HFFc6 (cell line): Measurements from ENCODE around the gene ZBTB21. TPM values are rescaled to one million over a fixed set of nuclear protein-coding genes. Genes with fewer than 3 reads are reported as not detected.

ENCODE experiments used
- DNase-seq: peaks from one replicate; pipeline ENCODE4 v3.0.0-alpha.2; 2018
- H3K27ac Mint-ChIP-seq: 2 replicates; pipeline ENCODE4 v1.8.0; 2020; ENCODE audit warnings: mild to moderate bottlenecking, mixed read lengths
- H3K27me3 Mint-ChIP-seq: 2 replicates; pipeline ENCODE4 v1.8.0; 2021; ENCODE audit warnings: mild to moderate bottlenecking, moderate library complexity, mixed read lengths; ENCODE audit not compliant: insufficient read depth
- H3K36me3 Mint-ChIP-seq: 2 replicates; pipeline ENCODE4 v1.8.0; 2021; ENCODE audit warnings: low read depth, mixed read lengths
- H3K4me1 Mint-ChIP-seq: 2 replicates; pipeline ENCODE4 v1.8.0; 2020; ENCODE audit warnings: low read depth, mixed read lengths
- H3K4me3 Mint-ChIP-seq: 2 replicates; pipeline ENCODE4 v1.8.0; 2020; ENCODE audit warnings: mild to moderate bottlenecking, moderate library complexity, mixed read lengths
- H3K9me3 Mint-ChIP-seq: 2 replicates; pipeline ENCODE4 v1.8.0; 2020; ENCODE audit warnings: mild to moderate bottlenecking, mixed read lengths
- total RNA-seq, 6 experiments: library from RNA; stranded (reverse); fragmentation: NEBNext Ultra II Directional; extraction: Animal tissue kit (Norgen Biotek cat#: 25700); gene quantifications; 2 replicates in 1 of 6; 3 replicates in 5 of 6; pipeline ENCODE4 v1.2.3, GENCODE V29; 2021
- TF ChIP-seq, protein P1 (sequence below): fragments of 200-600 bp; sonication (generic); IDR thresholded peaks from 2 replicates; pipeline ENCODE4 v1.5.0; 2021; ENCODE audit warnings: antibody characterized with exemption, mild to moderate bottlenecking

ZBTB21 gene
- total RNA-seq, 6 experiments from 2014 or later, result 16.6 to 19.5 (median 18.9) TPM

DNA sequence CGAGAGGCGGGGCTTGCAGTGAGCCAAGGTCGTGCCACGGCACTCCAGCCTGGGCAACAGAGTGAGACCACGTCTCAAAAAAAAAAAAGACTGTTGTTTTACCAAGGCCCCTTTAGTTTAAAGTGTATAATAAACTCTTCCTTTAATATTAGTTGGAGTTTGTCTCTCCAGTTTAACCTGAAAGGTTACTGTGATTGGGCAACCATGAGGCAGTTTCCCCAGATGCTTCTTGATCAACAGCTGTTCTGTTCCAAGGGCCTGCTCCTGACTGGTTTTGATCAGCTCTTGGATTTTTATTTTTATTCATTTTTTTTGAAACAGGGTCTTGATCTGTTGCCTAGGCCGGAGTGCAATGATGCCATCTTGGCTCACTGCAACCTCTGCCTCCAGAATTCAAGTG is 38.3 kb downstream of the ZBTB21 start:
- peaks cover 17% of the 10 kb centered on the region for H3K27me3 Mint-ChIP-seq
- DNase-seq, result no peak
- TF ChIP-seq, protein P1, sequence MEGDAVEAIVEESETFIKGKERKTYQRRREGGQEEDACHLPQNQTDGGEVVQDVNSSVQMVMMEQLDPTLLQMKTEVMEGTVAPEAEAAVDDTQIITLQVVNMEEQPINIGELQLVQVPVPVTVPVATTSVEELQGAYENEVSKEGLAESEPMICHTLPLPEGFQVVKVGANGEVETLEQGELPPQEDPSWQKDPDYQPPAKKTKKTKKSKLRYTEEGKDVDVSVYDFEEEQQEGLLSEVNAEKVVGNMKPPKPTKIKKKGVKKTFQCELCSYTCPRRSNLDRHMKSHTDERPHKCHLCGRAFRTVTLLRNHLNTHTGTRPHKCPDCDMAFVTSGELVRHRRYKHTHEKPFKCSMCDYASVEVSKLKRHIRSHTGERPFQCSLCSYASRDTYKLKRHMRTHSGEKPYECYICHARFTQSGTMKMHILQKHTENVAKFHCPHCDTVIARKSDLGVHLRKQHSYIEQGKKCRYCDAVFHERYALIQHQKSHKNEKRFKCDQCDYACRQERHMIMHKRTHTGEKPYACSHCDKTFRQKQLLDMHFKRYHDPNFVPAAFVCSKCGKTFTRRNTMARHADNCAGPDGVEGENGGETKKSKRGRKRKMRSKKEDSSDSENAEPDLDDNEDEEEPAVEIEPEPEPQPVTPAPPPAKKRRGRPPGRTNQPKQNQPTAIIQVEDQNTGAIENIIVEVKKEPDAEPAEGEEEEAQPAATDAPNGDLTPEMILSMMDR, result no peak
- no peak overlapping the region for H3K4me3 Mint-ChIP-seq
- H3K4me1 Mint-ChIP-seq, result peaks cover 6% of the 10 kb centered on the region
- no peaks in the 10 kb centered on the region for H3K9me3 Mint-ChIP-seq
- no peak overlapping the region for H3K27ac Mint-ChIP-seq
- H3K36me3 Mint-ChIP-seq, result no peaks in the 10 kb centered on the region

DNA sequence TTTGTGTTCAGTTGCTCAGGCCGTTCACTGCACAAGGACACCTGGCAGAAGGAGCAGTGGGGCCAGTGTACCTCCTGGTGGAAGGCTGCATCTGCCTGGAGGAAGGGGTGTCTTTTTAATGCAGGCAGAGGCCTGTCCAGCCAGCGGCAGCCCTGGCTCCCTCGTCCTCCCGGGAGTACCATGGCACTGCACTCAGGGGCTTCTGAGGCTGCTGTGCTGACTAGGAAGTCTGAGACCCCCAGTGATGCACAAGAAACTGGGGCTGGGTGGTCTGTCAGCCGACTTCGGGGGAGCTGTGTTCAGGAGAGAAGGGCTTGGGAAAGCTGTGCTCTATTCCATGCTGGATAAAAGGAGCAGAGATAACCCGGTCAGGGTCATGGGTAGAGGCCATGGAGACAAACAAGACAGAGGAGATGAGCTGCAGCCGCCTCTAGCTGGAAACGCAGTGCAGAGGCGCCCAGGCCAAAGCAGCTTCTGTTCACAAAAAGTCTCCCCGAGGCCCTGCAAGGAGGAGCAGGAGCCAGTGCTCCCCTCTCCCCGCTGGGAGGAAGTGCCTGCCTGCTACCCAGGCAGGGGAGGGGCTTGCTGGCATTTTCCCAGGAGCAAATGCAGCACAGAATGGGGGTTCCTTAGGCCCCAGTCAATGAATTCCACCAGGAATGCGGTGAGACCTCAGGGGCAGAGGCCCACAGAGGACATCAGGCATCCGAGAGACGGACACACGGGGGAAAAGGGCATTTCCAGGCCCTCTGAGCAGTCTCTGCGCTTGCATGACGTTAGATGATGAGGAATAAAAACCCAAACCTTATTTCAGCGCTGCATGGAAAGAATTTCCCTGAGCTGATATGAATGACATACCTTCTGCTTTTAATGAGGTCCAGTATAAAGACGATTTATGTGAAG is 39.2 kb downstream of the ZBTB21 start:
- Mint-ChIP-seq H3K4me1 (peaks cover 15% of the 10 kb centered on the region), H3K36me3 (no peaks in the 10 kb centered on the region), H3K4me3 (no peak overlapping the region), H3K27me3 (peaks cover 17% of the 10 kb centered on the region), H3K9me3 (no peaks in the 10 kb centered on the region), H3K27ac (no peak overlapping the region)
- TF ChIP-seq, protein P1, result no peak
- DNase-seq, result no peak

DNA sequence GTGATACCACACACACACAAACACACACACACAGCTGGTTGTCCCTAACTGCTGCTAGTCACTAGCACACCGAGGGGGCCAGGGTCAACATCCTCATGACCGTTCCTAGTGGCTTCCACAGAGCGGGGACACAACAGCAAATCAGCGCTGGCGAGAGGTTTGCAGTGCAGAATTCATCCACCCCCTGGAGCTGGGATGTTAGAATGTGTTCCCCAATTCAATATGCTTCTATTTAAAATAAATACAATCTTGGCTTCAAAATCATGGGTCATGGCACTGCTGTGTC is 40.1 kb downstream of the ZBTB21 start:
- no peaks in the 10 kb centered on the region for H3K9me3 Mint-ChIP-seq
- no peaks in the 10 kb centered on the region for H3K36me3 Mint-ChIP-seq
- peaks cover 25% of the 10 kb centered on the region for H3K4me1 Mint-ChIP-seq
- TF ChIP-seq, protein P1, result no peak
- no peak for DNase-seq
- H3K27ac Mint-ChIP-seq, result no peak overlapping the region
- no peak overlapping the region for H3K4me3 Mint-ChIP-seq
- H3K27me3 Mint-ChIP-seq, result peaks cover 17% of the 10 kb centered on the region

DNA sequence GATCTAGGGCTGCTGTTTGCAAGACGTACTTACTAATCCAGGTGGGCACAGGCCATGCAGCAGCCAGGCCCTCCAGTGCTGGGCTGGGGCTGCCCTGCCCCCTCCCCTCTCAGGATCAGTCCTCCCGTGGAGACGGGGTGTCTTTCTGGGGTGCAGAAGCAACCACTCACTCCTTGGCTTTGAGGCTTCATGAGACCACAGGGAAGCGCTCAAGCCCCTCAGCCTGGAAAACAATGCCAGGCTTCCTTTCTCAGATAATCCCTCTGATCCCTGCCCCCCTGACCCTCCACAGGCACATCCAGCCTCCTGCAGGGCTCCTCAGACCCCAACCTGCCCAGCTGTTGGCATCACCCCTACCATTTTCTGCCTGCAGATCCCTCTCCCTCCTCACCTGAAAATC is 42.5 kb downstream of the ZBTB21 start:
- no peaks in the 10 kb centered on the region for H3K36me3 Mint-ChIP-seq
- no peak overlapping the region for H3K27ac Mint-ChIP-seq
- H3K4me3 Mint-ChIP-seq, result no peak overlapping the region
- no peak for DNase-seq
- peaks cover 26% of the 10 kb centered on the region for H3K27me3 Mint-ChIP-seq
- TF ChIP-seq, protein P1, result no peak
- H3K9me3 Mint-ChIP-seq, result no peaks in the 10 kb centered on the region
- peaks cover 26% of the 10 kb centered on the region for H3K4me1 Mint-ChIP-seq

DNA sequence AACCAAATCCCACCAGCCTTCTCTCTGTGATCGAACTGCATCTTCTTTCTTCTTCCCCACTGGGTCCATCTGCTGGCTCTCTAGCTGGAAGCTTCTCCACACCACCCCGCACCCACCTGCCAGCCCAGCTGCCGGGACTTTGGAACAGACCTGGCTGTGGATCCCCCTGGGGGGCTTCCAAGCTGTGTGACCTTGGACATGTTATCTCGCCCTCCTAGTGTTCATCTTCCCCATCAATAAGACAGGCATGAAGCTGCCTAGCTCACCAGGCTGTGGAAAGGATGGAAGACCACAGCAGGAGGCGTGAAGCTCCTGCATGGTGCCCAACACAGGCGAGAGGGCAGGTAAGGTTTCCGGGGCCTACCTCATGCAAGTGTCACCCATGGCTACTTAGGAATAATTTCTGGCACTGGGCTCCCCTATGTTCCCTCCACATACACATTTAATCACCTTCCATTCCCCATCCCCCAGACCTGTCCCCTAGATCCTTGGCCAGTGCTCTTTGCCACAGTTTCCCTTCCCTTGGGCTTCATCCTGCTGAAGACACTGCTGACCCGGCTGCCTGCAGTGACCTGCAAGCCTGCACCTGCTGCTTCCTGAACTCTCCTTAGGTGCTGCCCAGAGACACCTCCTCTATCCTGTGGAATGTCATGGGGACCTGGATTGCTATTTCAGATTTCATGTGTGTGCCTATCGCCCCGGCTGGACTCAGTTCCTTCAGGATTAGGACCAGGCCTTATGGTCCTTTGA is 43.1 kb downstream of the ZBTB21 start:
- TF ChIP-seq, protein P1, result no peak
- H3K36me3 Mint-ChIP-seq, result no peaks in the 10 kb centered on the region
- H3K27me3 Mint-ChIP-seq, result peaks cover 30% of the 10 kb centered on the region
- H3K27ac Mint-ChIP-seq, result no peak overlapping the region
- H3K9me3 Mint-ChIP-seq, result no peaks in the 10 kb centered on the region
- H3K4me1 Mint-ChIP-seq, result peaks cover 29% of the 10 kb centered on the region
- H3K4me3 Mint-ChIP-seq, result no peak overlapping the region
- no peak for DNase-seq
